Stimulated activated CD8-positive, alpha-beta memory T cell treated with anti-CD3 and anti-CD28 coated beads, Interleukin-7, amount 100 ng/mL, for 1 hour (primary cell): ENCODE results near the gene LARP1.
"Not testable (repeated sequence)": the region's sequence is repeated elsewhere in the genome, so short reads cannot be mapped to it uniquely, and the experiment has no call there.

Experiments
- DNase-seq, 2 donors: peaks; one replicate each; pipeline ENCODE4 v3.0.0-alpha.2; 2020; ENCODE audit warnings: low read depth in 2 of 2

Gene LARP1

DNA sequence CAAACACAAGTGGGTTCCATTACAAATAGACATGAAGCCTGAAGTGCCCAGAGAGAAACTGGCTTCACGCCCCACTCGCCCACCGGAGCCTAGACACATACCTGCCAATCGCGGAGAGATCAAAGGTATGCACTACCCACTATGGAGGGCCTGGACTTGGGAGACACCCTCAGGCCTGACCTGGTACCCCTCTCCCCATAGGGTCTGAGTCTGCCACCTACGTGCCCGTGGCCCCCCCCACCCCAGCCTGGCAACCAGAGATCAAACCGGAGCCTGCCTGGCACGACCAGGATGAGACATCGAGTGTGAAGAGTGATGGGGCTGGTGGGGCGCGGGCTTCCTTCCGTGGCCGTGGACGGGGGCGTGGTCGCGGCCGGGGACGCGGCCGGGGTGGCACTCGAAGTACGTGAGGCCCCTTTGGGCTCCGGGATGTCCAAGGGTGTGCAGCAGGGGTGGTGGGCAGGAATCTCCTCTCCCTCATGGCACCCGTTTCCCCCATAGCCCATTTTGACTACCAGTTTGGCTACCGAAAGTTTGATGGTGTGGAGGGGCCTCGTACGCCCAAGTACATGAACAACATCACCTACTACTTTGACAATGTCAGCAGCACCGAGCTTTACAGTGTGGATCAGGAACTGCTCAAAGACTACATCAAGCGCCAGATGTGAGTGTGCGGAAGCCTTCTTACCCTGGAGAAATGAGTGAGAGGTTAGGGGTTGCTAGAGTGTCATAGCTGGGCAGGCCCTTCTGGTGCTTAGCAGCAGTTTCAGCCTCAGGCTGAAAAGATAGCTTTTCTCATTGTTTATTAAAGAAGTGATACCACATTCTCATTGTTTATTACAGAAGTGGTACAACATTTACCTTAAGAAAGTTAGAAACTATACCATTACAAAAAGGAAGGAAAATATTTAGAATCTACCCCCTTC, 38.7 kb downstream of the LARP1 start:
- DNase-seq, result no peak

DNA sequence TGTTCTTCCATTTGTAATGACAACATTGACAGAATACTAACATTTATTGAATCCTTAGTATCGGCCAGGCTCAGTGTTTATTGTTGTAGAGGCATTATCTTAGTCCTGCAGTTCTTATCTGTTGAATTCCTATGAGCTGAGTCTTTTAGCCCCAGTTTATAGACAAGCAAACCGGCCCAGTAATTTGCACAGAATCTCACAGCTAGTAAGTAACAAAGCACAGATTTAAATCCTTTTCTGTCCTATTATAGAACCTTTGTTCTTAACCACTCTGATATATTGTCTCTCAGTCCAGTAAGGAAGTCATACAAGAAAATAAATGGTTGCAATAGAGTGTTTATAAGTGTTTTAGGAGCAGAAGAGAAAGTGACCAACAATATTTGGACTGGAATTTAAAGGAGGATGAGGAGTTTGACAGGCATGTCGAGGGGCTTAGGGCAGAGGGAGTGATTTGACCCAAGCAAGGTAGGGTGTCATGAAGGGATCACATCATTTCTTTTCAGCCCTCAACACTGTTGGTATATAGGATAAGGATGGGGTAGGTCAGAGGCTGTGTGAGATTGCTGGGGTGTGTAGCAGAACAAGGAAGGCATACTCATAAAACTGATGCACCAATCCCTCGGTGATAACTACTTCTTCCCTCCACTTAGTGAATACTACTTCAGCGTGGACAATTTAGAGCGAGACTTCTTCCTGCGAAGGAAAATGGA, 39.5 kb downstream of the LARP1 start:
- no peak for DNase-seq

GRCh38 chr5:154795235-154795596, 40.0 kb downstream of the LARP1 start:
- DNase-seq, result no peak

DNA sequence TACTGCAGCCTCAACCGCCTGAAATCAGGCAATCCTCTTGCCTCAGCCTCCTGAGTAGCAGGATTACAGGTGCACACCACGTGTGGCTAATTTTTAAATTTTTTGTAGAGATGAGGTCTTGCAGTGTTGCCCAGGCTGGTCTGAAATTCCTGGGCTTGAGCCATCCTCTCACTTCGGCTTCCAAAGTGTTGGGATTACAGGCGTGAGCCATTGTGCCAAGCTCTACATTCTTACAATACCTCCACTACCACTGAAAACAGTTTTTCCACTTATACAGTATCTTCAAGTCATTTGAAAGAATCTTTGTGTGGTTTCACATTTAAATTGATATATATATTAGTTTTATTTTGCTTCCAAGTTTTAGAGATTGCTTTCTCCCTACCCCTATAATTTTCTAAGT, 42.6 kb downstream of the LARP1 start:
- DNase-seq, result no peak

GRCh38 chr5:154800582-154800981, 45.4 kb downstream of the LARP1 start:
- DNase-seq, result no peak

- no peak for DNase-seq
Observed at GRCh38 chr5:154801083-154801482, 45.9 kb downstream of the LARP1 start.

- DNase-seq, result no peak
Observed at GRCh38 chr5:154802050-154802449, 46.9 kb downstream of the LARP1 start.

- DNase-seq, result no peak
Observed at GRCh38 chr5:154806176-154806575, 51.0 kb downstream of the LARP1 start.

GRCh38 chr5:154811239-154811638, 56.1 kb downstream of the LARP1 start:
- DNase-seq, result no peak

DNA sequence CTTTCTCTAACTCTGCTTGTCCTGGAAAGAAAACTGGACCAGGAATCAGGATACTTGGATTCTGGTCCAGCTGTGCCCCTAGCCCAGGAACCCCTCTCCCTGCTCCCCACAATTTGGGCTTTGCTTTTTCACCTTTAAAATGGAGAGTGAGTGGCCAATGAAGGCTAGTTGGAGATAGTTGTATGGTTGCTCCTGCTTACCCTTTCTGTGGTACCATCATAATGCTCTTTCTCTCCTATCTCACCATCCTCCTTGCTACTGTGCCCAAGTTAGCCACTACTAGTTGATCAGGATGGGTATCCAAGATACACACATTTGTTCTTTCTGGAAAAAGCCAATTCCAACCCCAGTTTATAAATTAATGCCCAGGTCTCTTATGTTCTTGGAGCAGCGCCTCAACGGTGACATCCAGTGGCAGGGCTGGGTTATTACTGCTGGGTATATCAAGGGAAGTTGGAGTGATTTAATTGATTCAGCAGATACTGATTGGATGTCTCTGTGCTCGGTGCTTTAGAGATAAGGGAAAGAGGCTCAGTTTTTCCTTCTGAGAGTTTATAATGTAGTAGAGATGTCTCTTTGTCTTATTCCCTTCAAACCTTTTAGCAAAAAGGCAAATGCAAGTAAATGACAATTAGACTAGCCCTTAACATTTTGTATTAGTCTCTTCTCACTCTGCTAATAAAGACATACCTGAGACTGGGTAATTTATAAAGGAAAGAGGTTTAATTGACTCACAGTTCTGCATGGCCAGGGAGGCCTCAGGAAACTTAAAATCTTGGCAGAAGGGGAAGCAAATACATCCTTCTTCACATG, 56.7 kb downstream of the LARP1 start:
- DNase-seq, result peak; percentile 23 to 39

DNA sequence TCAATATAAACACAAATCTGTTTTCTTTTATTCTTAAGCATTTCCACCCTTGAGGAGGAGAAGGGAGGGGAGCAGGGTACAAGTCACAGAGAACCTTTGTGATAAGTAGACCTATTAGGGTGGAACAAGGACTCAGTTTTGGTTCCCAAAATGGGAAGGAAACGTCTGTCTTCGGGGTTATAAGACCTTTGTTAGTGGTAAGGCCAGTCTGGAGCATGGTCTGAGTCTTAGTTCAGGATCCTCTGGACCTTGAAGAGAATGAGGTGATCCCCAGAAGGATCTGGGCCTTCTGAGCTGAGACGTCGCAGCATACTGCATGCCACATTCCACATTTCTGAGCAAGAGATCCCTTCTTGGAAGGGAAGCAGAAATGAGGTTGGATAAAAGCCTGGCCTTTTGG, 58.0 kb downstream of the LARP1 start:
- no peak for DNase-seq

DNA sequence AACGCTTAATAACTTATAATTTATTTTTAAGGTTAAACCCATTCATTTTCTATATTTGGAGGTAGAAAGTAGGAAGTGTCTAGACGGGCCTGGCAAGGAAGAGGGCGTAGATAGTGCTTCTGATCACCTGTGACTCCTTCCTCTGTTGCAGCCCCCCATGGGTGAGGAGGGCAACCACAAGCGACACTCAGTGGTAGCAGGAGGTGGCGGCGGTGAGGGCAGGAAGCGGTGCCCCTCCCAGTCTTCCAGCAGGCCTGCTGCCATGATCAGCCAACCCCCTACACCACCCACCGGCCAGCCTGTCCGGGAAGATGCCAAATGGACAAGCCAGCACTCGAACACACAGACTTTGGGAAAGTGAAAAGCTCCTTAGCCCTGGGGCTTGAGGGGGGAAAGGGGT, 58.6 kb downstream of the LARP1 start:
- peak; percentile 8 to 17 for DNase-seq

DNA sequence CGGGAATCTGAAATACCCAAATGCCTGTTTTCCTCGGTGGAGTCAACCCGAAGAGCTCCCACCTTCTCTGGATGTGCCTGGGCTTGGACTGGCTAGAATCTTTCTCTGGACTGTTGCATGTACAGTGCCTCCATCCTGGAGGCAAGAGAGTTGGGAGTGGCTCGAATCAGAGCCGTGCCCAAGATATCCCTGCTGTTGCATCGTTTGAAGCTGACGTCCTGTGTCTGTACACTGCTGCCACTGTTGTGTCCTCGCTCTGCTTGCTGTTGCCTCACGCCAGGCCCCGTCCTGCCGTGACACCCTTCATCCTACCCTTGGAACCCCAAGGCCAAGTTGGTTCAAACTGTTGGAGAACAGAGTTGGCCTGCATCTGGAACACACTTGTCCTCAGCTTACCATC, 59.8 kb downstream of the LARP1 start:
- DNase-seq, result no peak

GRCh38 chr5:154815684-154816247, 60.6 kb downstream of the LARP1 start:
- DNase-seq, result no peak

DNA sequence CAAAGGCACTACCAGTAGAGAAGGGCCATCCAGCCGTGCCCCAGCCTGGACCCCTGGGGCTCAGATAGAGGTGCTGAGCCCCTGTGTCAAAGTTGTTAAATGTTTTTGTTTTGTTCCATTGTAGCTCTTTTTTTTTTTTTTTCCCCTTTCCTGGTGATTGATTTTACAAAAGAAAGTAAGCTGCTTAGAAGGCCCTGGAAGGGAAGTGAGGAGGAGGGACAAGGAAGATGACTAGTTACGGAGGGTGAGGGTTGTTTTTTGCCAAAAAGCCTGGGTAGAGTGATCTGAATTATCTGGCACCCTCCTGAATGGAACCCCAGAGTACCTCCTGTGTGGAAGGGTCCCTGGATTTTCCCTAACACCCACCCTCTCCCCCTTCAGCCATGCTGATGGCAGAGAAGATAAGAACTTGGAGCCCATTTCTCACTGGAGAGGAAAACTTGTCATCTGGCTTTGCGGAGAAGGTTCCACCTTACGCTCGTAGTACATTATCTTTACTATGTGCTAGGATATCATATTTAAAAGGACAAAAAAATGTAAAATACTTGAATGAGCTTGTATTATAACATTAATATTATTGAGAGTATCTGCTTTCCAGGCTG, 61.8 kb downstream of the LARP1 start:
- DNase-seq, result no peak

DNA sequence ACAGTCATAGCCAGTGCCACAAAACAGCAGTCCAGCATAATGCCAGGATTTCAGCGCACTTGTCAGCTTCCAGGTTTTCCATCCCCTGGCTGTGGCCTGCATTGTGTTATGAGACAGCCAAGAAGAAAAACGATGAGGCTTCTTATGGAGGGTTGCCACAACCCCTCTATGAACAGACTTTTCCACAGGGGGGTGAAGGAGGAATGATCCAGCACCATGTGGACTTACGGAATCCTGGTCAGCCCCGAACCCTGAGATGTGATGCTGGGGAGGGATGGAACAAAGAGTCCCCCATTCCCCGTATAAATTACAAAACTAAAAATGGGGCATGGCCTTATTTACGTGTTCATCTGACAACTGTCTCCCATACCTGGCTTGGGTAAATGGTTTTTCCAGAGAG, 62.6 kb downstream of the LARP1 start:
- DNase-seq, result no peak

DNA sequence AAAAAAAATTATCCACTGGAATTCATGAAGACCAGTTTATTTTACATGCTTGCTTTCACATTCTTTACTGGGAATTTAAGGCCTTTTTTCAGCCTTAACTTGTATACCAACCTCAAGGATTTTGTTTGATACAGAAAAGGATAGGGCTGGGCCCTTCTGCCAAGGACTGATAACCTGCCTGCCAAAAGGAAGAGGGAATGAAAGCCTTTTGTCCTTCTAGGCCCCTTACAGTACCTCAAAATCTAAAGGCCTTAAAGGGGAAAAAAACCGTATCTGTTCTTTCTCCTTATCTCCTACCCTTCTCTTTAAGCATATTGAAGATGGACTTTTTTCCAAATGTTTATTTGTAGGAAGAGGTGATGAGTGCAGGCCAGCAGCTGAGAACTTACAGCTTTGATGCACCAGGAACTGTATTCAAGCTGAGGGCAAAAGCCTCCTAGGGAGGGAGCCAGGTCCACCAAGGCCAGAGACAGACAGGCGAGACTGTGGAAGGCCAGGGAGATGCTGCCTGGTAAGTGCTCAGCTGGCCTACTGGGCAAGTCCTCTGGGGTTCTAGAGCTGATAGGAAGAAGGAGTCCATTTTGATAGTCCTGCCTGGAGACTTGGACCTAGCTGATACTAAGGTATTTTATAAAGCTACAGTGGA, 63.4 kb downstream of the LARP1 start:
- DNase-seq, result no peak

DNA sequence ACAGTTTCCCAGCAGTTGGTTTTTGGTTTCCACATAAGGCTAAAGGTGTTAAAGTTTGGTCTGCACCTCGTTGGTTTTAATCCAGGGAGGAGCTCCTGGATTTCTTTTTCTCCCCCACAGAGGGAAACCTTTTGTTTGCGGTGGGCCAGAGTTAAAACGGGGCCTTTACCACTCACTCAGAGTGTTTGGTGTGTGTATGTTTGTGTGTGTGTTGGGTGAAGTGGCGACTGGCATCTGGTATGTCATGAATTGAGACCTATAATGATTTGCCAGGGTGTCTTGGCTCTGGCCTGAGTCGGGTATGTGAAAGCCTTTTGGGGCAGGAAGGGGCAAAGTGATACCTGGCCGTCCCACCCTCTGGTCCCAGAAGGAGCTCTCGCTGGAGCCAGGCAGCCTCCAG, 64.4 kb downstream of the LARP1 start:
- no peak for DNase-seq

DNA sequence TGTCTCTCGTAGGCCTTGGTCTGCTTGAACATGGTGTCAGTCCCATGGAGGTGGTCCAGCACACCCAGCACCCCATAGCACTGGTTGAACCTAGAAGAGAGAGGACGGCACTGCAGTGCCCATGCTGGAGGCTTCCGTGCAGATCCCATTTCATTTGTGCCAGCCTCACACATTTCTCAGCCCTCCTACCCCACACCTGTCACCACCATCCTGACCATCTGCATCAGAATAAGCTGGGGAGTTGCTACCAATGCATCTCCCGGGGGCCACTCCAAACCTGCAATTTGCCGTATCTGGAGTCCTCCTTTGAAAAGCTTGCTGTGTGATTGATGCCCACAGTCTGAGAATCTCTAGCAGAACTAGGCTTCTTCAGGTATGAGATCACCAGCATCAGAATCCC, 65.2 kb downstream of the LARP1 start:
- DNase-seq, result no peak

GRCh38 chr5:154822896-154823295, 67.7 kb downstream of the LARP1 start:
- DNase-seq, result not testable (repeated sequence)

DNA sequence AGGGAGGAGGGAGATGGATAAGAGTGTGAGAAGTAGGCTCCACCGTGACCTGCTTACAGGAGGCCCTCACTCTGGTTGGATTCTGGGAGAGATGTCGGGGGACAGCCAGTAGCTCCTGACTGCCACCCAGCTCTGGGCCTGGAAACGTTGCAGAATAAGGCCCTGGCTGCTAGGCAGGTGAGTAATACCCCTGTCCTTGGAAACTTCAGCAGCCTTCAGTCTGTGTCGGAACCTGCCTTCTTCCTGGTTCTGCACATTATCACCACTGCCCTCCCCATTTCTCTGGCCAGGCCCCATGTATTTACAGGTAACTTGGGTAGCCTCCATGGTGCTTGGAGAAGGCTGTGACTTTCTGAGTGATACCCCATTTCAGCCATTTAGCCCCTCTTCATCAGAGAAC, 68.4 kb downstream of the LARP1 start:
- no peak for DNase-seq
